GM23338 (cell line): Measurements from ENCODE around the gene MRFAP1. TPM values are rescaled to one million over a fixed set of nuclear protein-coding genes. Genes with fewer than 3 reads are reported as not detected.

Experiments
- ATAC-seq: fragments of 200-7000 bp; cut with Tn5 transposase; 3 replicates; pipeline ENCODE4 v1.9.1; 2020
- DNase-seq: peaks from one replicate; pipeline ENCODE4 v3.0.0-alpha.2; 2015; ENCODE audit warnings: low spot score
- H2AFZ ChIP-seq: fragments of 200-600 bp; sonication (generic); 2 replicates; pipeline ENCODE4 v1.8.0; 2016; ENCODE audit warnings: antibody characterized with exemption, mild to moderate bottlenecking, moderate library complexity
- H3F3A ChIP-seq: fragments of 200-600 bp; sonication (generic); replicated peaks from 2 replicates; pipeline ENCODE4 v1.8.0; 2017; ENCODE audit warnings: antibody characterized with exemption, mixed run types, low read depth
- H3K27ac ChIP-seq: fragments of 200-600 bp; sonication (generic); 2 replicates; pipeline ENCODE4 v1.6.1; 2016; ENCODE audit warnings: low read depth
- H3K27me3 ChIP-seq: fragments of 200-600 bp; sonication (generic); 2 replicates; pipeline ENCODE4 v1.8.0; 2016; ENCODE audit warnings: mild to moderate bottlenecking, mixed run types, moderate library complexity; ENCODE audit not compliant: insufficient read depth
- H3K36me3 ChIP-seq: fragments of 200-600 bp; sonication (generic); 2 replicates; pipeline ENCODE4 v1.8.0; 2016; ENCODE audit warnings: mild to moderate bottlenecking; ENCODE audit not compliant: insufficient read depth
- H3K4me1 ChIP-seq: fragments of 200-600 bp; sonication (generic); 2 replicates; pipeline ENCODE4 v1.8.0; 2016; ENCODE audit warnings: mild to moderate bottlenecking, moderate library complexity; ENCODE audit not compliant: insufficient read depth
- H3K4me2 ChIP-seq: fragments of 200-600 bp; sonication (generic); 2 replicates; pipeline ENCODE4 v1.7.1; 2017; ENCODE audit warnings: mixed run types
- H3K4me3 ChIP-seq: fragments of 200-600 bp; sonication (generic); 2 replicates; pipeline ENCODE4 v1.6.1; 2016; ENCODE audit warnings: mixed run types
- H3K79me2 ChIP-seq: fragments of 200-600 bp; sonication (generic); replicated peaks from 2 replicates; pipeline ENCODE4 v1.8.0; 2017; ENCODE audit warnings: mild to moderate bottlenecking; ENCODE audit not compliant: insufficient read depth
- H3K9me2 ChIP-seq: fragments of 200-600 bp; sonication (generic); 2 replicates; pipeline ENCODE4 v1.8.0; 2017; ENCODE audit not compliant: insufficient read depth
- H4K20me1 ChIP-seq: fragments of 200-600 bp; sonication (generic); replicated peaks from 2 replicates; pipeline ENCODE4 v1.8.0; 2017; ENCODE audit warnings: mild to moderate bottlenecking; ENCODE audit not compliant: insufficient read depth
- H3K27ac Mint-ChIP-seq: 2 replicates; pipeline ENCODE4 v1.8.0; 2020; ENCODE audit warnings: inconsistent platforms, mild to moderate bottlenecking, moderate library complexity, mixed read lengths
- H3K27me3 Mint-ChIP-seq: 3 replicates; pipeline ENCODE4 v1.8.0; 2022; ENCODE audit warnings: low read depth, mild to moderate bottlenecking, moderate library complexity, mixed read lengths, inconsistent platforms; ENCODE audit not compliant: insufficient read depth, poor library complexity
- H3K36me3 Mint-ChIP-seq: 3 replicates; pipeline ENCODE4 v1.8.0; 2021; ENCODE audit warnings: low read depth, mild to moderate bottlenecking, inconsistent platforms, moderate library complexity, mixed read lengths
- H3K4me1 Mint-ChIP-seq: 3 replicates; pipeline ENCODE4 v1.8.0; 2020; ENCODE audit warnings: mild to moderate bottlenecking, inconsistent platforms, mixed read lengths
- H3K4me3 Mint-ChIP-seq: 3 replicates; pipeline ENCODE4 v1.8.0; 2021; ENCODE audit warnings: moderate library complexity, mild to moderate bottlenecking, inconsistent platforms, mixed read lengths
- H3K9me3 Mint-ChIP-seq: 3 replicates; pipeline ENCODE4 v1.8.0; 2020; ENCODE audit warnings: moderate library complexity, mild to moderate bottlenecking, inconsistent platforms, mixed read lengths
- CREB1 ChIP-seq: fragments of 250-450 bp; sonication (Bioruptor Pico); IDR thresholded peaks from 2 replicates; pipeline ENCODE4 v1.5.0; 2020; ENCODE audit warnings: low read depth, mild to moderate bottlenecking, moderate library complexity
- EZH2 ChIP-seq: fragments of 200-600 bp; sonication (generic); IDR thresholded peaks from one replicate; pipeline ENCODE4 v1.8.0; 2017; ENCODE audit warnings: antibody characterized with exemption, mild to moderate bottlenecking, low read depth; ENCODE audit not compliant: unreplicated experiment
- EZH2phosphoT487 ChIP-seq: fragments of 200-600 bp; sonication (generic); IDR thresholded peaks from one replicate; pipeline ENCODE4 v1.8.1; 2018; ENCODE audit warnings: antibody characterized with exemption; ENCODE audit not compliant: unreplicated experiment
- JUNB ChIP-seq: IDR thresholded peaks from one replicate; pipeline ENCODE4 v1.6.1; 2016; ENCODE audit warnings: antibody characterized with exemption; ENCODE audit not compliant: unreplicated experiment
- NANOG ChIP-seq: IDR thresholded peaks from 2 replicates; pipeline ENCODE4 v1.6.1; 2016; ENCODE audit warnings: antibody characterized with exemption, borderline replicate concordance
- POLR2AphosphoS5 ChIP-seq: IDR thresholded peaks from 2 replicates; pipeline ENCODE4 v1.6.1; 2016; ENCODE audit warnings: antibody characterized with exemption, low read depth
- STAT1 ChIP-seq: IDR thresholded peaks from one replicate; pipeline ENCODE4 v1.6.1; 2016; ENCODE audit warnings: antibody characterized with exemption; ENCODE audit not compliant: unreplicated experiment
- ZNF114 ChIP-seq: fragments of 250-450 bp; sonication (Bioruptor Pico); IDR thresholded peaks from 2 replicates; pipeline ENCODE4 v1.5.0; 2020; ENCODE audit warnings: mild to moderate bottlenecking, moderate library complexity
- ZNF331 ChIP-seq: fragments of 250-450 bp; sonication (Bioruptor Pico); IDR thresholded peaks from 2 replicates; pipeline ENCODE4 v1.5.0; 2020; ENCODE audit warnings: low read depth, mild to moderate bottlenecking, moderate library complexity
- polyA plus RNA-seq: library from polyadenylated mRNA; unstranded; fragments of >200 nt; fragmentation: Nextera tagmentation; extraction: Ambion mirVana; gene quantifications from 2 replicates; pipeline ENCODE4 v1.2.1, GENCODE V29; 2016
- total RNA-seq: library from RNA; depleted of rRNA; stranded (reverse); fragments of >200 nt; shearing (Covaris generic); gene quantifications from 2 replicates; pipeline ENCODE4 v1.2.3, GENCODE V29; 2014
- TF ChIP-seq, protein P1 (sequence below): IDR thresholded peaks from 2 replicates; pipeline ENCODE4 v1.6.1; 2016; ENCODE audit warnings: antibody characterized with exemption
- TF ChIP-seq, protein P2 (sequence below), 2 experiments: fragments of 200-600 bp in 1 of 2; sonication (generic) in 1 of 2; conservative IDR thresholded peaks; 2 replicates each; pipeline versions ENCODE4 v1.5.1 to v1.6.1; 2016 to 2017; ENCODE audit warnings: antibody characterized with exemption in 2 of 2, low read depth in 2 of 2, mild to moderate bottlenecking in 2 of 2, moderate library complexity in 1 of 2
- TF ChIP-seq, protein P3 (sequence below): IDR thresholded peaks from one replicate; pipeline ENCODE4 v1.6.1; 2018; ENCODE audit warnings: antibody characterized with exemption; ENCODE audit not compliant: unreplicated experiment

Gene MRFAP1
- total and polyA plus RNA-seq, 2 experiments from 2014 or later = 154 to 288 TPM

DNA sequence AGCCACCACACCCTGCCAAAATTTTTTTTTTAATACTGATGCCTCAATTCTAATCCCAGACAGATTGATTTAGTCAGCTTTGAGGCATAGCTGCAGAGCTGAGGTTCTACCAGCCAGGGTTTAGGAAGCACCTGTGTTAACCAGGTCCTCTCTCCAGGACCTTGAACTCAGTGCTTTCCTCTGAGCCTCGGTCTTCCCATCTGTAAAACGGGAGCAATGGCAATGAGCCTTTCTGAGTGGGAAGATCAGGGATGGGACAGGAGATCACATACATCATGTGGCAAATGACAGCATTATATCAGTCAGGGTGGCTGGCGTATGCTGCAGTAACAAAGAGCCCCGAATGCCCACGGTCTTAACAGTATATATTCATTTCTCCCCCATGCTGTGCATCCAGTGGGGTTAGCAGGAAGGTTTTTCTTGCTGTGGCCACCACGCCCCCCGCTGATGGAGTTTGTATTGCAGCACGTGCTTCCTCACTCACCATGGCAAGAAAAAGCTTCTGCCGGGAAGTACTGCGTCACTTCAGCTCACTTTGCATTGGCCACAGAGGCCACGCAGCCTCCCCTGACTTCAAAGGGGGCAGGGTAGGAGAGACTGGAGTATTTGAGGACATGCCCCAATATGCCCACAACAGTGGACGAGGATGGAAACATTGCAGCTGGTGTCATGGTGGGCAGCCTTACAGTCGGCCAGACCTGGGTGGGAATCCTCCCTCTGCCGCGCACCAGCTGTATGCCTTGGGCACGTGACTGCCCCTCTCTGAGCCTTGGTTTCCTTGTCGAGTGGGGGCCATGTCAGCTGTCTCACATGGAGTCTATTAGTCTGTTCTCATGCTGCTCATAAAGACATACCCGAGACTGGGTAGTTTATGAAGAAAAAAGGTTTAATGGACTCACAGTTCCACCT is 24.1 kb upstream of the MRFAP1 start:
- no peaks in the 10 kb centered on the region for H4K20me1 ChIP-seq
- H3K27me3 ChIP-seq = no peaks in the 10 kb centered on the region

DNA sequence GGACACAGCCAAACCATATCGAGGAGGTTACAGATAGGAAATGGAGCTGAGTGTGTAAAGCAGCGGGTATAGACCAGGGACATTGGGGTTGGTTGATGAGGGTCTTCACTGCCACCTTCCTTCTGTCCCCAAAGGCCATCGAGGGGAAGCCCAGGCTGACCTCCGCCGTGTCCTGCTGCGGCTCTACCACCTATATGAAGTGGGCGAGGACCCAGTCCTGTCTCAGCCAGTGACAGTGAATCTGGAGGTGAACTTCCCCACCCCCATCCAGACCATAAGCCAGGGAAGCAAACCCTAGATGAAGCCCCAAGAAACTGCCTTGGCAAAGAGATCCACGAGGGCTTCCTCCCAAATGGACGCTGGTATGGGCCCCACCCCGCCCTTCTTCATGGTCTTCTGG is 23.2 kb upstream of the MRFAP1 start:
- no peak overlapping the region for H2AFZ ChIP-seq
- DNase-seq (no peak), ATAC-seq (no peak)
- no peaks in the 10 kb centered on the region for H4K20me1 ChIP-seq
- Mint-ChIP-seq H3K27ac (no peak overlapping the region), H3K4me1 (no peaks in the 10 kb centered on the region), H3K27me3 (peaks cover 20% of the 10 kb centered on the region), H3K36me3 (peaks cover 10% of the 10 kb centered on the region; the same call in 2 of the 3 replicates), H3K4me3 (no peak overlapping the region), H3K9me3 (no peaks in the 10 kb centered on the region)
- no peaks in the 10 kb centered on the region for H3K36me3 ChIP-seq
- no peaks in the 10 kb centered on the region for H3K27me3 ChIP-seq
- H3K4me1 ChIP-seq = no peaks in the 10 kb centered on the region
- H3F3A ChIP-seq = no peaks in the 10 kb centered on the region
- H3K4me3 ChIP-seq = no peak overlapping the region
- H3K79me2 ChIP-seq = no peaks in the 10 kb centered on the region
- H3K4me2 ChIP-seq = no peak overlapping the region
- H3K9me2 ChIP-seq = no peaks in the 10 kb centered on the region
- H3K27ac ChIP-seq = no peak overlapping the region
- TF ChIP-seq EZH2phosphoT487 = no peak
- TF ChIP-seq ZNF331 (CRISPR knock-in tag) = no peak
- TF ChIP-seq EZH2 = no peak
- TF ChIP-seq, protein P1, sequence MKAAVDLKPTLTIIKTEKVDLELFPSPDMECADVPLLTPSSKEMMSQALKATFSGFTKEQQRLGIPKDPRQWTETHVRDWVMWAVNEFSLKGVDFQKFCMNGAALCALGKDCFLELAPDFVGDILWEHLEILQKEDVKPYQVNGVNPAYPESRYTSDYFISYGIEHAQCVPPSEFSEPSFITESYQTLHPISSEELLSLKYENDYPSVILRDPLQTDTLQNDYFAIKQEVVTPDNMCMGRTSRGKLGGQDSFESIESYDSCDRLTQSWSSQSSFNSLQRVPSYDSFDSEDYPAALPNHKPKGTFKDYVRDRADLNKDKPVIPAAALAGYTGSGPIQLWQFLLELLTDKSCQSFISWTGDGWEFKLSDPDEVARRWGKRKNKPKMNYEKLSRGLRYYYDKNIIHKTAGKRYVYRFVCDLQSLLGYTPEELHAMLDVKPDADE = no peak
- TF ChIP-seq, protein P2, sequence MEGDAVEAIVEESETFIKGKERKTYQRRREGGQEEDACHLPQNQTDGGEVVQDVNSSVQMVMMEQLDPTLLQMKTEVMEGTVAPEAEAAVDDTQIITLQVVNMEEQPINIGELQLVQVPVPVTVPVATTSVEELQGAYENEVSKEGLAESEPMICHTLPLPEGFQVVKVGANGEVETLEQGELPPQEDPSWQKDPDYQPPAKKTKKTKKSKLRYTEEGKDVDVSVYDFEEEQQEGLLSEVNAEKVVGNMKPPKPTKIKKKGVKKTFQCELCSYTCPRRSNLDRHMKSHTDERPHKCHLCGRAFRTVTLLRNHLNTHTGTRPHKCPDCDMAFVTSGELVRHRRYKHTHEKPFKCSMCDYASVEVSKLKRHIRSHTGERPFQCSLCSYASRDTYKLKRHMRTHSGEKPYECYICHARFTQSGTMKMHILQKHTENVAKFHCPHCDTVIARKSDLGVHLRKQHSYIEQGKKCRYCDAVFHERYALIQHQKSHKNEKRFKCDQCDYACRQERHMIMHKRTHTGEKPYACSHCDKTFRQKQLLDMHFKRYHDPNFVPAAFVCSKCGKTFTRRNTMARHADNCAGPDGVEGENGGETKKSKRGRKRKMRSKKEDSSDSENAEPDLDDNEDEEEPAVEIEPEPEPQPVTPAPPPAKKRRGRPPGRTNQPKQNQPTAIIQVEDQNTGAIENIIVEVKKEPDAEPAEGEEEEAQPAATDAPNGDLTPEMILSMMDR (conservative IDR thresholded peaks at IDR 0.05; ENCODE audit: low read depth in 2 of 2) = no peak
- TF ChIP-seq ZNF114 (CRISPR knock-in tag) = no peak
- no peak for TF ChIP-seq CREB1 (CRISPR knock-in tag)
- no peak for TF ChIP-seq POLR2AphosphoS5
- TF ChIP-seq JUNB = no peak
- no peak for TF ChIP-seq STAT1
- no peak for TF ChIP-seq NANOG
- TF ChIP-seq, protein P3, sequence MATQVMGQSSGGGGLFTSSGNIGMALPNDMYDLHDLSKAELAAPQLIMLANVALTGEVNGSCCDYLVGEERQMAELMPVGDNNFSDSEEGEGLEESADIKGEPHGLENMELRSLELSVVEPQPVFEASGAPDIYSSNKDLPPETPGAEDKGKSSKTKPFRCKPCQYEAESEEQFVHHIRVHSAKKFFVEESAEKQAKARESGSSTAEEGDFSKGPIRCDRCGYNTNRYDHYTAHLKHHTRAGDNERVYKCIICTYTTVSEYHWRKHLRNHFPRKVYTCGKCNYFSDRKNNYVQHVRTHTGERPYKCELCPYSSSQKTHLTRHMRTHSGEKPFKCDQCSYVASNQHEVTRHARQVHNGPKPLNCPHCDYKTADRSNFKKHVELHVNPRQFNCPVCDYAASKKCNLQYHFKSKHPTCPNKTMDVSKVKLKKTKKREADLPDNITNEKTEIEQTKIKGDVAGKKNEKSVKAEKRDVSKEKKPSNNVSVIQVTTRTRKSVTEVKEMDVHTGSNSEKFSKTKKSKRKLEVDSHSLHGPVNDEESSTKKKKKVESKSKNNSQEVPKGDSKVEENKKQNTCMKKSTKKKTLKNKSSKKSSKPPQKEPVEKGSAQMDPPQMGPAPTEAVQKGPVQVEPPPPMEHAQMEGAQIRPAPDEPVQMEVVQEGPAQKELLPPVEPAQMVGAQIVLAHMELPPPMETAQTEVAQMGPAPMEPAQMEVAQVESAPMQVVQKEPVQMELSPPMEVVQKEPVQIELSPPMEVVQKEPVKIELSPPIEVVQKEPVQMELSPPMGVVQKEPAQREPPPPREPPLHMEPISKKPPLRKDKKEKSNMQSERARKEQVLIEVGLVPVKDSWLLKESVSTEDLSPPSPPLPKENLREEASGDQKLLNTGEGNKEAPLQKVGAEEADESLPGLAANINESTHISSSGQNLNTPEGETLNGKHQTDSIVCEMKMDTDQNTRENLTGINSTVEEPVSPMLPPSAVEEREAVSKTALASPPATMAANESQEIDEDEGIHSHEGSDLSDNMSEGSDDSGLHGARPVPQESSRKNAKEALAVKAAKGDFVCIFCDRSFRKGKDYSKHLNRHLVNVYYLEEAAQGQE = no peak

More for the DNA sequence above, 24.1 kb upstream of the MRFAP1 start:
- H3K4me2 ChIP-seq = no peak overlapping the region
- DNase-seq (peak; percentile 33), ATAC-seq (no peak)
- Mint-ChIP-seq H3K27ac (no peak overlapping the region), H3K36me3 (peaks cover 10% of the 10 kb centered on the region; the same call in 2 of the 3 replicates), H3K4me1 (no peaks in the 10 kb centered on the region), H3K9me3 (no peaks in the 10 kb centered on the region), H3K4me3 (no peak overlapping the region), H3K27me3 (peaks cover 20% of the 10 kb centered on the region)
- no peaks in the 10 kb centered on the region for H3K9me2 ChIP-seq
- H3K79me2 ChIP-seq = no peaks in the 10 kb centered on the region
- no peaks in the 10 kb centered on the region for H3K36me3 ChIP-seq
- H3K27ac ChIP-seq = no peak overlapping the region
- TF ChIP-seq, protein P2 (conservative IDR thresholded peaks at IDR 0.05; ENCODE audit: low read depth in 2 of 2) = peak in 1 of 2 experiments; percentile 24; a peak in 1 of 4 replicates
- TF ChIP-seq CREB1 (CRISPR knock-in tag) = no peak
- H3F3A ChIP-seq = no peaks in the 10 kb centered on the region
- no peak overlapping the region for H2AFZ ChIP-seq
- H3K4me3 ChIP-seq = no peak overlapping the region
- no peaks in the 10 kb centered on the region for H3K4me1 ChIP-seq
